A549 treated with dexamethasone at 1 μM for 4 hours (cell line): ENCODE results near the gene RFC2. TPM values are rescaled to one million over a fixed set of nuclear protein-coding genes. Genes with fewer than 3 reads are reported as not detected.

Source experiments
- total RNA-seq: library from RNA; stranded (reverse); fragments of 200-300 nt; extraction: Qiagen RNA extraction; gene quantifications from 5 replicates; pipeline ENCODE4 v1.2.3, GENCODE V29; 2022

RFC2 gene
- 53.4 to 63.8 TPM (median 55.3 TPM) in 5 replicates for total RNA-seq

GRCh38 chr7:74254129-74254857, at the start of gene RFC2:
TSS of gene RFC2 (minus strand) at chr7:74254399. CDS start at chr7:74254383, 16 bp downstream.

DNA sequence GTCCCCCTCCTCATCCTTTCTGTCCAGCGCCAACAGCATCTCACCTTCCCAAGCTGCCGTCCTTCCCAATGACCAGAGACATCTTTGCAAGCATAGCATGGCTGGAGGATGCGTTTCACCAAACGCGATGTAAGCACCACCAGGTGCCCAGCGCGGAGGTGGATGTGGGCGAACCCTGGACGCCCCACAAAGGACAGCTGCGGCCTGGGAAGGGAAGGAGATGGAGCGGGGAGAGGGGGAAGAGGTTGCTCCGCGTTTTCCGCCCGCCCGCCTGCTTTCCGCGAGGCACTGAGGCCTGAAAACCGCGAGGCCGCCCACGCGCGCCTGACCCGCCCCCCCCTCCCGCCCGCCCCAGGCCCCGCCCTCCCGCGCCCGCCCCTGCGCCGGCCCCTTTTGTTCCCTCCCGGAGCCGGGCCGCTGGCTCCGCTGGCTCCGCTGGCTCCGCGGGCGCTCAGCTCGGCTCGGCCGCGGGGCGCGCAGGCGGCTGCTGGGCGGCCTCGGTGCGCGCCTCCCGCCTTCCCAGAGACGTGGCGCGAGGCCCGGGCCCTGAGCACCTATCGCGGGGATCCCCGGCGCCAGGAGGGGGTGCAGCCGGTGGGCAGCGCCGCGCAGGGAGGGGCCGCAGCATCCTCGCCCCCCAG, 34.9 kb upstream of the RFC2 start, which contains the start of gene CLIP2:
CLIP2 (plus strand) TSS at position 390 of the 641 bp plus-strand sequence. CDS start 28,140 bp downstream, outside the sequence.

Other genes with a start within 250 kb of the RFC2 start
- gene ELN, start 226.2 kb downstream of the RFC2 start, total RNA-seq = 0.12 to 0.25 TPM (median 0.16 TPM) in 5 replicates
- 24.9 to 39.6 TPM (median 37.8 TPM) in 5 replicates for gene LIMK1, start 170.6 kb downstream of the RFC2 start, total RNA-seq
- 307 to 339 TPM (median 327 TPM) in 5 replicates for gene EIF4H, start 80.0 kb downstream of the RFC2 start, total RNA-seq
- 0.88 to 1.5 TPM (median 1.2 TPM) in 5 replicates for gene LAT2, start 44.4 kb downstream of the RFC2 start, total RNA-seq
- 9.6 to 17.3 TPM (median 15.4 TPM) in 5 replicates for gene CLIP2, start 35.0 kb upstream of the RFC2 start, total RNA-seq
- 21.0 to 30.9 TPM (median 25.8 TPM) in 5 replicates for gene GTF2IRD1, start 199.5 kb upstream of the RFC2 start, total RNA-seq